Measurements from ENCODE around the gene DOCK9.

The DOCK9 gene

GRCh38 chr13:98998831-98999638 is 21.2 kb upstream of the DOCK9 start:
- DNase-seq (ENCODE audit: low read depth) = no peak
- TF ChIP-seq, protein P1, sequence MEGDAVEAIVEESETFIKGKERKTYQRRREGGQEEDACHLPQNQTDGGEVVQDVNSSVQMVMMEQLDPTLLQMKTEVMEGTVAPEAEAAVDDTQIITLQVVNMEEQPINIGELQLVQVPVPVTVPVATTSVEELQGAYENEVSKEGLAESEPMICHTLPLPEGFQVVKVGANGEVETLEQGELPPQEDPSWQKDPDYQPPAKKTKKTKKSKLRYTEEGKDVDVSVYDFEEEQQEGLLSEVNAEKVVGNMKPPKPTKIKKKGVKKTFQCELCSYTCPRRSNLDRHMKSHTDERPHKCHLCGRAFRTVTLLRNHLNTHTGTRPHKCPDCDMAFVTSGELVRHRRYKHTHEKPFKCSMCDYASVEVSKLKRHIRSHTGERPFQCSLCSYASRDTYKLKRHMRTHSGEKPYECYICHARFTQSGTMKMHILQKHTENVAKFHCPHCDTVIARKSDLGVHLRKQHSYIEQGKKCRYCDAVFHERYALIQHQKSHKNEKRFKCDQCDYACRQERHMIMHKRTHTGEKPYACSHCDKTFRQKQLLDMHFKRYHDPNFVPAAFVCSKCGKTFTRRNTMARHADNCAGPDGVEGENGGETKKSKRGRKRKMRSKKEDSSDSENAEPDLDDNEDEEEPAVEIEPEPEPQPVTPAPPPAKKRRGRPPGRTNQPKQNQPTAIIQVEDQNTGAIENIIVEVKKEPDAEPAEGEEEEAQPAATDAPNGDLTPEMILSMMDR (IDR thresholded peaks at IDR 0.05; ENCODE audit: low read depth, low read length, missing control alignments) = no peak
- in situ Hi-C loops (cut with HindIII; ENCODE audit: low sequenced_read_pairs) = no loop called here
- H3K4me3 ChIP-seq (ENCODE audit: low read depth, low read length) = no peak overlapping the region

DNA sequence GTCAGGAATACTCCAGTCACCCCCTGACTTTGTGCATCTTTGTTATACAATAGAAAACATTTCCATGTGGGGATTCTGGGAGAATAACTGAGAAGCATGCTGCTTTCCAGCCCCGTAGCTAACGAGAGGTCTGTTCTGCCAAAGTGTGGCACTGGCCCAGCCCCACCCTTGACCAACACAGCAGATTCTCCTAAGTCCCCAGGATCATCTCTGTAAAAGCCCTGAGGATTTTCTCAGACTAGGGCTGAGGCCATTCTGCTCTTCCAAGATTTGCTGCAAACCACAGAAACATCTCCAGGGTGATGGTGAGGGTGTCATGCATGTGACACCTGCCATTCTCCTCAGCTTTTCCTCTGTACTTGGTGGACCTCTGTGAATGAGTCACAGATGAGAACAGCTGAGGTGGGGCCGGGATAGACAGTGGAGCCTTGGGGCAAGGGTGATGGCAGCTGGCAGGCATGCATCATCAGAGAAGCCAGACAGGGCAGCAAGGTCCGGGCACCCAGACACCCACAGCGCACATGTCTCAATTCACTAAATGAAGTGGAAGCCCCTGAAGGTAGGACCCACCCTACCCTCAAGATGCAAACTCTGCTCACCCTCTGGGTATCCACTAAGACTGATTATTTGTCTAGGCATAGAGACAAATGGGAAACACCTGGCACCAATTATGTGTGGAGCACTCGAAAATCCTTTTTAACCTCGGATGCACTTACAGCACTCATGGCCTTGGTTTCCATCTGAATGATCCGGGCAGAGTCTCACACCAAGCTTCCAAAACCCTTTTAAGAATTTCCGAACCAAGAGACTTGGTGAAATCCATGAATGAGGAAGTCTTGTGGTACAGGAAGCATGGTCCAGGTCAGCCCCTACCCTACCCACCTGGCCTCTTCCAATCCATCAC is 20.1 kb upstream of the DOCK9 start:
- DNase-seq (ENCODE audit: low read depth) = no peak
- no peak overlapping the region for H3K4me3 ChIP-seq (ENCODE audit: low read depth, low read length)
- in situ Hi-C loops (cut with HindIII; ENCODE audit: low sequenced_read_pairs) = no loop called here
- TF ChIP-seq, protein P1 (IDR thresholded peaks at IDR 0.05; ENCODE audit: low read depth, low read length, missing control alignments) = no peak

GRCh38 chr13:98997011-98997730 is 19.3 kb upstream of the DOCK9 start:
- no peak overlapping the region for H3K4me3 ChIP-seq (ENCODE audit: low read depth, low read length)
- no peak for DNase-seq (ENCODE audit: low read depth)
- TF ChIP-seq, protein P1 (IDR thresholded peaks at IDR 0.05; ENCODE audit: low read depth, low read length, missing control alignments) = no peak
- in situ Hi-C loops (cut with HindIII; ENCODE audit: low sequenced_read_pairs) = no loop called here

GRCh38 chr13:98996046-98996445 is 18.2 kb upstream of the DOCK9 start:
- in situ Hi-C loops (cut with HindIII; ENCODE audit: low sequenced_read_pairs) = no loop called here
- no peak overlapping the region for H3K4me3 ChIP-seq (ENCODE audit: low read depth, low read length)
- DNase-seq (ENCODE audit: low read depth) = no peak
- TF ChIP-seq, protein P1 (IDR thresholded peaks at IDR 0.05; ENCODE audit: low read depth, low read length, missing control alignments) = no peak

DNA sequence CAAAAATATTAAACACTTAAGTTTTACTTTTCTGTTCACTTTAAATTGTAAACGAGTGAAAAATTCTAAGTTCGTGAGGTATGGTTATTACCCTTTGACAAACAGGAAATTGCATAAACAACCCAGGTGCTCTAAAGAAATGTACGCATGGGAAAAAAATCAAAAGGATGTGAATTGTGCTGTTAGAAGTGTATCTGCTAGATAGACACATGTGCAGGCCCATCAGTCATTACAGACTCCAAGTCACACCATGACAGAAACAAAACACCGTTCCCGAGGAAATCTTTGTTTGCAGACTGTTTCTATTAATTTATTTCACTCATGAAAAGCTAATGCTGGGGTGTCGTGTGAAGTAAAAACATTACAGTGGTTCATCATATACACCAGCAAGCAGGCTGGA is 17.0 kb upstream of the DOCK9 start:
- H3K4me3 ChIP-seq (ENCODE audit: low read depth, low read length) = no peak overlapping the region
- DNase-seq (ENCODE audit: low read depth) = no peak
- TF ChIP-seq, protein P1 (IDR thresholded peaks at IDR 0.05; ENCODE audit: low read depth, low read length, missing control alignments) = no peak
- in situ Hi-C loops (cut with HindIII; ENCODE audit: low sequenced_read_pairs) = no loop called here

DNA sequence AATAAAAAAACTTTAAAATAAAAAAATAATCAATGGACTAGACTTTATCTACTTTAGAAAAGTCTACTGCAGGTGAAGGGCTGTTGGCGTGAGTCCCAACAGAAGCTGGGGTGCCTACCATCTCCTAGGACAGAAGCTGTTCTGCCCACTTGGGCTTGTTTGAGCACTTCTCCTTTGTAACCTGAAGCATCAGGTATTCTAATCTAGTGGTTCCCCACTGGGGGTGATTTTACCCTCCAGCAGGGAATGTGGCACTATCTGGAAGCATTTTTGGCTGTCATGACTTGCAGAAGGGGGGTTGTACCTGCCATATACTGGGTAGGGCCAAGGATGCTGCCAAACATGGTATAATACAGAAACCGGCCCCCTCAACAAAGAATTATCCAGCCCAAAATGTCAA is 16.2 kb upstream of the DOCK9 start:
- TF ChIP-seq, protein P1 (IDR thresholded peaks at IDR 0.05; ENCODE audit: low read depth, low read length, missing control alignments) = no peak
- no peak overlapping the region for H3K4me3 ChIP-seq (ENCODE audit: low read depth, low read length)
- in situ Hi-C loops (cut with HindIII; ENCODE audit: low sequenced_read_pairs) = no loop called here
- DNase-seq (ENCODE audit: low read depth) = no peak

All from astrocyte of the cerebellum (primary cell).